ENCODE data around the gene GSG1. TPM values are rescaled to one million over a fixed set of nuclear protein-coding genes. Genes with fewer than 3 reads are reported as not detected.

Gene GSG1
- total RNA-seq, 4 donors from 2014 or later = not detected

DNA sequence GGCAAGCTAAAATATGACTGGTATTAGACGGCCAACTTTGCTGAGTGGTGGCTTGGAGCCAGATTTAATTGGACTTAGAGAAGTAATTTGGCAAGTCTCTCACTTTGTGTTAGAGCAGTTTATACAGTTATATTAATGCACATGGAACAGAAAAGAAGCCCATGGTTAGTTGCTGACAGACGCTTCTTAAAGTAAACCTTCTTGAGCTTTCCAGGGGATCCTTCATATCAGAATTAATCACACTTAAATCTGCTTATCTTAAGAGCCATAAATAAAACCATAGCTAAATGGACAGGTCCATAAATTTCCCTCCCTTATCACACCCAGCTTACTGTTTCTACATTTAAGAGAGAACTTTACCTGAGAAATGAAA is 9.6 kb downstream of the GSG1 start:
- 25 to 43% methylated on average over 2 of the region's 2 CpGs for WGBS, 2 donors
- no peak for TF ChIP-seq POLR2A (IDR thresholded peaks at IDR 0.05)
- TF ChIP-seq, protein P1, sequence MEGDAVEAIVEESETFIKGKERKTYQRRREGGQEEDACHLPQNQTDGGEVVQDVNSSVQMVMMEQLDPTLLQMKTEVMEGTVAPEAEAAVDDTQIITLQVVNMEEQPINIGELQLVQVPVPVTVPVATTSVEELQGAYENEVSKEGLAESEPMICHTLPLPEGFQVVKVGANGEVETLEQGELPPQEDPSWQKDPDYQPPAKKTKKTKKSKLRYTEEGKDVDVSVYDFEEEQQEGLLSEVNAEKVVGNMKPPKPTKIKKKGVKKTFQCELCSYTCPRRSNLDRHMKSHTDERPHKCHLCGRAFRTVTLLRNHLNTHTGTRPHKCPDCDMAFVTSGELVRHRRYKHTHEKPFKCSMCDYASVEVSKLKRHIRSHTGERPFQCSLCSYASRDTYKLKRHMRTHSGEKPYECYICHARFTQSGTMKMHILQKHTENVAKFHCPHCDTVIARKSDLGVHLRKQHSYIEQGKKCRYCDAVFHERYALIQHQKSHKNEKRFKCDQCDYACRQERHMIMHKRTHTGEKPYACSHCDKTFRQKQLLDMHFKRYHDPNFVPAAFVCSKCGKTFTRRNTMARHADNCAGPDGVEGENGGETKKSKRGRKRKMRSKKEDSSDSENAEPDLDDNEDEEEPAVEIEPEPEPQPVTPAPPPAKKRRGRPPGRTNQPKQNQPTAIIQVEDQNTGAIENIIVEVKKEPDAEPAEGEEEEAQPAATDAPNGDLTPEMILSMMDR (IDR thresholded peaks at IDR 0.05) = no peak
- intact Hi-C loops (cut with DNase I; ENCODE audit: low total_unique reads) = no loop called here
- no peak overlapping the region for H3K4me3 ChIP-seq (ENCODE audit: low read depth, poor library complexity, severe bottlenecking)
- no peak for DNase-seq (ENCODE audit: low spot score in 2 of 2)

DNA sequence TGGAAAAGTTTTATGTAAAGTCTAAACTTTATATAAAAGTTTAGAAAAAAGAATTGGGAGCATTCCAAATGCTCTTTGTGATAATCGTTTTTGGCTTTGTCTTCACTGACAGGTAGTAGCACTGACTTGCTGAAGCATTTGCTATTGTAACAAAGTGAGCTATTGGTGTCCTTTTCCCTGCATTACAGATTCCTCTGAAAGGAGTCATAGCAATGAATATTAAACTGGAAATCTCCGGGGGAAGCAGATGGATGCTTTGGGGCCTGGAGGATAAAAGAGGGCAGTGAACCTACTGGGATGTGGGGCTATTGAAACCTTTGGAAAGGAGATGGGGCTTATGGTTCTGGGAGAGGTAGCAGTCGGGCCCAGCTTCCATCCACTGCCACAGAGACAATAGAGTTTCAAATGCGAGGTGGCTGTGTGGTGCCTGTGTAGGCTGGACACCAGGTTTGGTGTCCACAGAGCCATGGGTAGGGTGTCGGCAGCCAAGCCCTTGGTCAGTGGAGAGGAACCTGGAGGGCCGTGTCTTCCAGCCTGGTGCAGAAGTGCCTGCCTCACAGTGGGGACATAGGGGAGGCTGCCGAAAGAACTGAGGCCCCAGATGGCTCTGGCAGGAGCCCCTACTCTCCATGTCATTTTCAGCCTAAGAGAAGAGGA is 10.1 kb downstream of the GSG1 start:
- no peak for TF ChIP-seq POLR2A (IDR thresholded peaks at IDR 0.05)
- TF ChIP-seq, protein P1 (IDR thresholded peaks at IDR 0.05) = no peak
- DNase-seq (ENCODE audit: low spot score in 2 of 2) = no peak
- no peak overlapping the region for H3K4me3 ChIP-seq (ENCODE audit: low read depth, poor library complexity, severe bottlenecking)
- intact Hi-C loops (cut with DNase I; ENCODE audit: low total_unique reads) = no loop called here
- WGBS, 2 donors = 59 to 60% methylated on average over 7 of the region's 7 CpGs

DNA sequence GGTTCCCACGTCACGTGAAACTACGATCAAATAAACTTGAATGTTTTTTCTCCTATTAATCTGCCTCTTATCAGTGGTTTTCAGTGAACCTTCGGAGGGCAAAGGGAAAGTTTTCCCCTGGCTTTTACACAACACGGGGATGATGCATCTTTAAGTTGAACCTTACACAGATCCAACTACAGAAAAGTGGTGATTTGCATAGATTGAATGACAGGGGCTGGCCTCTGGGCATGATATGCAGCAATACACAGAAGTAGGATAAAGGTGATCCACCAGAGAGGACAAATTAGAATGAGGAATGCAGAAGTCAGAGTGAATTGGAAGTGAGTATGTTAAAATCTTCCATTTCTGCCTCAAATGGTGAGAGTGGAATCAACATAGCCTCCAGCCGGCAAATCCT is 11.6 kb downstream of the GSG1 start:
- H3K4me3 ChIP-seq (ENCODE audit: low read depth, poor library complexity, severe bottlenecking) = no peak overlapping the region
- intact Hi-C loops (cut with DNase I; ENCODE audit: low total_unique reads) = no loop called here
- no peak for TF ChIP-seq POLR2A (IDR thresholded peaks at IDR 0.05)
- DNase-seq (ENCODE audit: low spot score in 2 of 2) = no peak
- WGBS, 2 donors = 92 to 93% methylated on average over 6 of the region's 6 CpGs

DNA sequence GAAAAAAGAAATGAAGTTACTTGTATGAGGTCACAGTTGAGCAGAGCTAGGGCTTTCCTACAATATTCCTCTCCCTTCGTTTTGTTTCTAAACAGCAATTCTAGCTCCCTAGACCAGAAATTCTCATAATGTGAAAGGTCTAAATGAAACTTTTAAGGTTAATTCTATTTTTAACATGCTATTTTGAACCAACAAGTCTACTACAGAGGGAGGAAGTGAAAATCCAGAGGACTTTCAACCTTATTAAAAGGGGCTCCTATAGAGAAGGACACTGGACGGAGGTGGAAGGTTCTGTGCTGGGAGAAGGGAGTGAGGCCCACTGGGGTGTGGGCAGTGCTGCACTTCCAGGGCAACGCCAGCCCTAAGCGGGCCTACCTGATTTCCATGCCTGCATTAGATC is 13.4 kb downstream of the GSG1 start:
- TF ChIP-seq, protein P1 (IDR thresholded peaks at IDR 0.05) = no peak
- TF ChIP-seq POLR2A (IDR thresholded peaks at IDR 0.05) = no peak
- intact Hi-C loops (cut with DNase I; ENCODE audit: low total_unique reads) = no loop called here
- 92 to 93% methylated on average over 4 of the region's 4 CpGs for WGBS, 2 donors
- DNase-seq (ENCODE audit: low spot score in 2 of 2) = no peak
- H3K4me3 ChIP-seq (ENCODE audit: low read depth, poor library complexity, severe bottlenecking) = no peak overlapping the region

DNA sequence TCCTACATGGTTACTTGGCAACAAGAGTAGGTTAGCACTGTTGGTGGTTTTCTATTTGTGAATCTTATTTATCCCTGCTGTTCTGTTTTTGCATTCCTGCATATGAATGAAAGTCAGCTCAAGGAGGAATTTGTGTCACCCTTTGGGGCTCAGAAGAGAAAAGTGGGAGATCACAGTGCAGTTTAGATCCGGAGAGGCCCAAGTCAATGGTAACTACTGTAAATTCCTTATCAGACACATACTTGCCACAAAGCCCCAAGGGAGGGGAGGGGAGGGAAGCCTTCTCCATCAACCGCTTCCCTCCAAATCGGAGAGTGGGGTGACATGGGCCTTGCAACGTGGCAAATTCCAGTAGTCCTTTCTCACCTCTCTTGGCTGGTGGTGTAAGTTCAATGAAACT is 15.0 kb downstream of the GSG1 start:
- DNase-seq (ENCODE audit: low spot score in 2 of 2) = no peak
- TF ChIP-seq, protein P1 (IDR thresholded peaks at IDR 0.05) = no peak
- TF ChIP-seq POLR2A (IDR thresholded peaks at IDR 0.05) = no peak
- intact Hi-C loops (cut with DNase I; ENCODE audit: low total_unique reads) = no loop called here
- no peak overlapping the region for H3K4me3 ChIP-seq (ENCODE audit: low read depth, poor library complexity, severe bottlenecking)
- WGBS, 2 donors = 81 to 82% methylated on average over 4 of the region's 4 CpGs

DNA sequence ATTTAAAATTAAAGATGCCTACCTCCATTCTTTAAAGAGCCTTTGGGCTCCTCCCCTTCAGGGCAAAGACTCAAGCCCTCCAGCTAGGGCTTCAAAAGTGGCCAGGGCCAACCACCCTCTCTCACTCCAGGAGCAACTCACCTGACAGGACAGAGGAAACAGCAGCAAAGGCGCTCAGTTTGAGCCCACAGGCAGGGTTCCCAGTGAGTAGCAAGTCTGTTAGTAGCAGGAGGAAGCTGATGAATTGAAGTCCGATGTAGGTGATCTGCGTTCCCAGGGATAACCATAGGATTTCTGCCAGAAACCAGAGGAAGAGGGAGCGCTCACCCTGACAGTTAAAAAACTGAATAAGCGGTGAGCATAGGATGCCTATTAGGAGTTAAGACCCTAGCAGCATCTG is 15.7 kb downstream of the GSG1 start:
- H3K4me3 ChIP-seq (ENCODE audit: low read depth, poor library complexity, severe bottlenecking) = no peak overlapping the region
- TF ChIP-seq POLR2A (IDR thresholded peaks at IDR 0.05) = no peak
- TF ChIP-seq, protein P1 (IDR thresholded peaks at IDR 0.05) = no peak
- intact Hi-C loops (cut with DNase I; ENCODE audit: low total_unique reads) = no loop called here
- WGBS, 2 donors = 84 to 96% methylated on average over 5 of the region's 5 CpGs
- DNase-seq (ENCODE audit: low spot score in 2 of 2) = no peak

Data from lower leg skin (tissue), 4 donors.